Measurements from ENCODE around the gene PVALB. TPM values are rescaled to one million over a fixed set of nuclear protein-coding genes. Genes with fewer than 3 reads are reported as not detected.
"Not testable (repeated sequence)": the region's sequence is repeated elsewhere in the genome, so short reads cannot be mapped to it uniquely, and the experiment has no call there.

The PVALB gene
- total RNA-seq, 3 donors from 2014 or later (not counting 1 experiment from before 2014, with no cell fraction given) = 0.99 TPM; not detected in 2

- intact Hi-C loops (cut with micrococcal nuclease) = no loop called here
- Histone ChIP-seq H3K4me3 (ENCODE audit: low read length) (no peak overlapping the region), H3K9me3 (ENCODE audit: control insufficient read depth, insufficient read depth, low read length) (no peaks in the 10 kb centered on the region), H3K4me1 (ENCODE audit: control insufficient read depth, insufficient read depth, low read length) (no peaks in the 10 kb centered on the region), H3K27ac (ENCODE audit: low read length) (no peak overlapping the region), H3K36me3 (ENCODE audit: control insufficient read depth, insufficient read depth, low read length) (no peaks in the 10 kb centered on the region), H3K27me3 (ENCODE audit: control insufficient read depth, insufficient read depth, low read length) (peaks cover 3% of the 10 kb centered on the region)
- DNase-seq = no peak
- WGBS (ENCODE audit: insufficient coverage) = 52% methylated on average over 7 of the region's 7 CpGs
- H3K4me1 Mint-ChIP-seq = peaks cover 5 to 7% of the 10 kb centered on the region in 2 donors
- no peak overlapping the region for H3K27ac Mint-ChIP-seq
- H3K36me3 Mint-ChIP-seq = no peaks in the 10 kb centered on the region
- no peak for TF ChIP-seq CTCF (IDR thresholded peaks at IDR 0.05)
- no peaks in the 10 kb centered on the region for H3K9me3 Mint-ChIP-seq
- no peak overlapping the region for H3K4me3 Mint-ChIP-seq
- H3K27me3 Mint-ChIP-seq (ENCODE audit: low read depth in 2 of 2) = peaks cover 15 to 18% of the 10 kb centered on the region in 2 donors
- no peak for ATAC-seq
These were observed 60.8 kb downstream of the PVALB start for GRCh38 chr22:36756031-36756430.

DNA sequence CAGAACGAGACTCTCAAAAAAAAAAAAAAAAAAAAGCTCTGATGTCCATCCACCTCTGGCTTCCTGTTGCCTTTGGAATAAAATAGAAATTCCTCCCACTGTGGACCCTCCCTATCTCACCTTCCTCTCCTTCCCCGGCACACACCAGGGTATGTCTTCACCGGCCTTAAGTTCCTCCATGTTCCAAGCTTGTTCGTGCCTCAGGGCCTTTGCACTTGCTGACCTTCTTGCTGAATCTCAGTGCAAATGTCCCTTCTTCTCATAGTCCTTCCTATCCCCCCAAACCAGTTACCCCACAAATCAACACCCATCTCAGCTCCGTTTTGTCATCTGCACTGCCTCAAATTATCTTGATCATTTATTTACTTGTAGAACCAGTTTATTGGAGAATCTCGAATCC lies 61.5 kb downstream of the PVALB start:
- H3K4me1 ChIP-seq (ENCODE audit: control insufficient read depth, insufficient read depth, low read length) = no peaks in the 10 kb centered on the region
- no peaks in the 10 kb centered on the region for H3K9me3 Mint-ChIP-seq
- peaks cover 5 to 7% of the 10 kb centered on the region in 2 donors for H3K4me1 Mint-ChIP-seq
- no peak for TF ChIP-seq CTCF (IDR thresholded peaks at IDR 0.05)
- H3K4me3 ChIP-seq (ENCODE audit: low read length) = no peak overlapping the region
- no peak for ATAC-seq
- no peaks in the 10 kb centered on the region for H3K36me3 ChIP-seq (ENCODE audit: control insufficient read depth, insufficient read depth, low read length)
- peaks cover 15 to 19% of the 10 kb centered on the region in 2 donors for H3K27me3 Mint-ChIP-seq (ENCODE audit: low read depth in 2 of 2)
- no peak overlapping the region for H3K27ac Mint-ChIP-seq
- WGBS (ENCODE audit: insufficient coverage) = 91% methylated on average over 6 of the region's 6 CpGs
- no peaks in the 10 kb centered on the region for H3K9me3 ChIP-seq (ENCODE audit: control insufficient read depth, insufficient read depth, low read length)
- H3K27me3 ChIP-seq (ENCODE audit: control insufficient read depth, insufficient read depth, low read length) = peaks cover 3% of the 10 kb centered on the region
- no peak overlapping the region for H3K27ac ChIP-seq (ENCODE audit: low read length)
- DNase-seq = no peak
- intact Hi-C loops (cut with micrococcal nuclease) = no loop called here
- no peaks in the 10 kb centered on the region for H3K36me3 Mint-ChIP-seq
- no peak overlapping the region for H3K4me3 Mint-ChIP-seq

DNA sequence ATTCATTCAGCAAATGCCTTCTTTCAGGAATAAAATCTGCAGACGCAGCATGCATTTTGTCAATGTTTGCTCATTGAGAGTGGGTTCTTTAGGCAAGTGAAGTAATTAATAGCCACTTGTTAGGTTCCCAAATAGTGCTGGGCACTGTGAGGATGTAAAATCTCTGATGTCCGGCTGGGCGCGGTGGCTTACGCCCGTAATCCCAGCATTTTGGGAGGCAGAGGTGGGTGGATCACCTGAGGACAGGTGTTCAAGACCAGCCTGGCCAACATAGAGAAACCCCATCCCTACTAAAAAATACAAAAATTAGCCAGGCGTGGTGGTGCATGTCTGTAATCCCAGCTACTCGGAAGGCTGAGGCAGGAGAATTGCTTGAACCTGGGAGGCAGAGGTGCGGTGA lies 62.0 kb downstream of the PVALB start:
- H3K36me3 Mint-ChIP-seq; intact Hi-C loops (cut with micrococcal nuclease); H3K4me3 ChIP-seq (ENCODE audit: low read length); H3K36me3 ChIP-seq (ENCODE audit: control insufficient read depth, insufficient read depth, low read length); H3K27ac Mint-ChIP-seq; H3K27ac ChIP-seq (ENCODE audit: low read length); H3K4me1 Mint-ChIP-seq; H3K27me3 ChIP-seq (ENCODE audit: control insufficient read depth, insufficient read depth, low read length); ATAC-seq; H3K4me3 Mint-ChIP-seq; H3K9me3 Mint-ChIP-seq; H3K9me3 ChIP-seq (ENCODE audit: control insufficient read depth, insufficient read depth, low read length); DNase-seq; H3K4me1 ChIP-seq (ENCODE audit: control insufficient read depth, insufficient read depth, low read length): not testable (repeated sequence)
- WGBS (ENCODE audit: insufficient coverage) = 96% methylated on average over 9 of the region's 9 CpGs
- H3K27me3 Mint-ChIP-seq (ENCODE audit: low read depth in 2 of 2) = peaks cover 15 to 23% of the 10 kb centered on the region in 2 donors

- Mint-ChIP-seq H3K4me1 (peaks cover 5 to 7% of the 10 kb centered on the region in 2 donors), H3K4me3 (no peak overlapping the region), H3K27ac (no peak overlapping the region), H3K36me3 (no peaks in the 10 kb centered on the region), H3K9me3 (no peaks in the 10 kb centered on the region), H3K27me3 (ENCODE audit: low read depth in 2 of 2) (peaks cover 15 to 25% of the 10 kb centered on the region in 2 donors)
- Histone ChIP-seq H3K4me3 (ENCODE audit: low read length) (no peak overlapping the region), H3K4me1 (ENCODE audit: control insufficient read depth, insufficient read depth, low read length) (no peaks in the 10 kb centered on the region), H3K9me3 (ENCODE audit: control insufficient read depth, insufficient read depth, low read length) (no peaks in the 10 kb centered on the region), H3K36me3 (ENCODE audit: control insufficient read depth, insufficient read depth, low read length) (no peaks in the 10 kb centered on the region), H3K27me3 (ENCODE audit: control insufficient read depth, insufficient read depth, low read length) (peaks cover 3% of the 10 kb centered on the region), H3K27ac (ENCODE audit: low read length) (no peak overlapping the region)
- intact Hi-C loops (cut with micrococcal nuclease) = no loop called here
- no peak for TF ChIP-seq CTCF (IDR thresholded peaks at IDR 0.05)
- ATAC-seq = no peak
- DNase-seq = no peak
- WGBS (ENCODE audit: insufficient coverage) = 83% methylated on average over 12 of the region's 12 CpGs
These were observed 62.9 kb downstream of the PVALB start for GRCh38 chr22:36753916-36754315.
